AG09309 (cell line): ENCODE measurements around the gene M1AP.

Experiments used
- DNase-seq: peaks from one replicate; pipeline ENCODE4 v3.0.0-alpha.2; 2010; ENCODE audit warnings: low read depth
- H3K4me3 ChIP-seq: 2 replicates; pipeline ENCODE4 v1.5.1; 2011; ENCODE audit warnings: mild to moderate bottlenecking, low read depth, low read length, moderate library complexity; ENCODE audit not compliant: control insufficient read depth
- TF ChIP-seq, protein P1 (sequence below): IDR thresholded peaks from 2 replicates; pipeline ENCODE4 v1.5.1; 2011; ENCODE audit warnings: mild to moderate bottlenecking, low read depth, low read length, inconsistent platforms; ENCODE audit not compliant: insufficient read depth, control insufficient read depth; ENCODE audit errors: missing control alignments

The M1AP gene

DNA sequence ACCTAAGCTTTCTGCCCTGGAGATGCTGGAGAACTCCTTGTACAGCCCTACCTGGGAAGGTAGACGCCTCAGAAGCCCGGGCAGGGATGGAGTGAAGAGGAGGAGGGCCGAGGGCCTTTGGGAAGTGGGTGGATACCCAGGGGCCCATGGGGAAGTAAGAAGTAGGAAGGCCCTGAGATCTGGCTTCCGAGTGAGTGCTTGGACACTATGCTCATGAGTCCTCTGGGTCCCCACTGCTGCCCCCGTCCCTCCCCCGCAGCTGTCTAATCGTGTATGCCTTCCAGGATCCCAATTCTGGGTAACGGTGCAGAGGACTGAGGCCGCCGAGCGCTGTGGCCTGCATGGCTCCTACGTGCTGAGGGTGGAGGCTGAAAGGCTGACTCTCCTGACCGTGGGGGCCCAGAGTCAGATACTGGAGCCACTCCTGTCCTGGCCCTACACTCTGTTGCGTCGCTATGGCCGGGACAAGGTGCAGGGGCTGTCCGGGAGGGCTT, 92.5 kb downstream of the M1AP start:
- peak overlapping the region; percentile 94 for H3K4me3 ChIP-seq
- TF ChIP-seq, protein P1, sequence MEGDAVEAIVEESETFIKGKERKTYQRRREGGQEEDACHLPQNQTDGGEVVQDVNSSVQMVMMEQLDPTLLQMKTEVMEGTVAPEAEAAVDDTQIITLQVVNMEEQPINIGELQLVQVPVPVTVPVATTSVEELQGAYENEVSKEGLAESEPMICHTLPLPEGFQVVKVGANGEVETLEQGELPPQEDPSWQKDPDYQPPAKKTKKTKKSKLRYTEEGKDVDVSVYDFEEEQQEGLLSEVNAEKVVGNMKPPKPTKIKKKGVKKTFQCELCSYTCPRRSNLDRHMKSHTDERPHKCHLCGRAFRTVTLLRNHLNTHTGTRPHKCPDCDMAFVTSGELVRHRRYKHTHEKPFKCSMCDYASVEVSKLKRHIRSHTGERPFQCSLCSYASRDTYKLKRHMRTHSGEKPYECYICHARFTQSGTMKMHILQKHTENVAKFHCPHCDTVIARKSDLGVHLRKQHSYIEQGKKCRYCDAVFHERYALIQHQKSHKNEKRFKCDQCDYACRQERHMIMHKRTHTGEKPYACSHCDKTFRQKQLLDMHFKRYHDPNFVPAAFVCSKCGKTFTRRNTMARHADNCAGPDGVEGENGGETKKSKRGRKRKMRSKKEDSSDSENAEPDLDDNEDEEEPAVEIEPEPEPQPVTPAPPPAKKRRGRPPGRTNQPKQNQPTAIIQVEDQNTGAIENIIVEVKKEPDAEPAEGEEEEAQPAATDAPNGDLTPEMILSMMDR = no peak
- DNase-seq = no peak

DNA sequence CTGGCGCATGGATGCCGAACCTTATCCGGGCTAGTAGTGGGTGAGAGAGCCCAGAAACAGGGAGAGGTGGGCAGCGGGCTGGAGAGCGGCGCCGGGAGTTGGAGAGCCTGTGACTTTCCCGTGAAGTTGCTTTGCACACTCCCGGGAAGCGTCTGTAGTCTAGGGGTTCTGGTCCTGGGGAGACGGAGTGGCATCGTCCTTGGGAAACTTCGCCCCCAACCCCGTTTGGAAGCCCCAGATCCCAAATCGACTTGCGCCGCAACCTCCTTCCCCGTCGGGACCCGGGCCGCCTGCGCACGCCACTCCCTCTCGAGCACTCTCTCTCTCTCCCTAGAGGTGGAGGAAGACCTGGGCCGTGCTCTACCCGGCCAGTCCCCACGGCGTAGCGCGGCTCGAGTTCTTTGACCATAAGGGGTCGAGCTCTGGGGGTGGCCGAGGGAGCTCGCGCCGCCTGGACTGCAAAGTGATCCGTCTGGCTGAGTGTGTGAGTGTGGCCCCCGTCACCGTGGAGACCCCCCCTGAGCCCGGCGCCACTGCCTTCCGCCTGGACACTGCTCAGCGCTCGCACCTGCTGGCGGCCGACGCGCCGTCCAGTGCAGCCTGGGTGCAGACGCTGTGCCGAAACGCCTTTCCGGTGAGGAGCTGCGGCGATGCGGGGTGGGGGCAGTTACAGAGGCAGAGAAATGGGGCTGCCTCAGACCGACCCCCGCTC, 93.2 kb downstream of the M1AP start:
- H3K4me3 ChIP-seq = peak overlapping the region; percentile 94
- DNase-seq = no peak
- TF ChIP-seq, protein P1 = no peak

DNA sequence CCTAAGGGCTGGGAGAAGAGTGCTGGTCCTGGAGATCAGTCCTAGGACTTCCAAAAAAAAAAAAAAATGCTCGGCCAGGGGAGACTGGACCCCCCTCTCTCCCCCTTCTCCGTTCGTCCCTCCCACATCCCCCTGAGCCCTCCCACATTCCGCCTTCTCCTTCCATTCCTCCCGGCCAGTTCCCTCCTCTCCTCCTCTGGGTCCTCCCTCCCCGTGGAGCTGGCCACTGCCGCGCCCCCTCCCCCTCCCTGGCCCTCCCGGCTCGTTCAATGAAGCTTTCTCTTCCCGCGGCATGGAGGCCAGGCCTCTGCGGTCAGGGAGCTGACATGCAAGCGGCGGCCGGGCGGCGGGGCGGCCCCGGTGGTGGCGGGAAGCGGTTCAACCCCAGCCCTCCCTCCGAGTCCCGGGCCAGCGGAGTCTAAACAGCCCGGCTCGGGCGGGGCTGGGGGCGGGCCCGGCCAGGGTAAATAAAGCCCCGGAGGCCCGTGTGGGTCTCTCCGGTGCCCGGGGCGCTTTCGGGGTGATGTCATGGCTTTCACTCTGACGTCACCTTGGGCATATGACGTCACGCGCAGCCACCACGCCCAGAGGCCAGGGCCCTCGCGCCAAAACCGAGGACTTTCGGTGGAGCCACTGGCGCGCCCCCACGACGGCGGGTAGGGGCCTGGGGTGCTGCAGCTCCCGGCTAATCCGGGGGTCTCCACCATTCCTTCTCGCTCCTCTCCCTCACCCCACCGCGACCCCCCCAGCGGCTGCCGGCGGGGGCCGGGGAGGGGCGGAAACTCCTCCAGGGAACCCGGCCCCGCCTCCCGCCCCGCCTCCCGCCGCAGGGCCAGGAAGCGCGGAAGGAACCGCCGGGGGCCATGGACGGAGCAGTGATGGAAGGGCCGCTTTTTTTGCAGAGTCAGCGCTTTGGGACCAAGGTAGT, 94.0 kb downstream of the M1AP start, which contains the start of the genes DOK1 and LOXL3:
Gene DOK1 (plus strand): TSS at position 829 of the 928 bp plus-strand sequence. CDS start 35 bp downstream, at position 864.
Gene LOXL3 (minus strand): TSS at position 51 of the 928 bp plus-strand sequence. CDS start 1,308 bp downstream, outside the sequence.
- H3K4me3 ChIP-seq = peak within 1 kb of the TSS; percentile 94
- DNase-seq = no peak
- TF ChIP-seq, protein P1 = no peak

DNA sequence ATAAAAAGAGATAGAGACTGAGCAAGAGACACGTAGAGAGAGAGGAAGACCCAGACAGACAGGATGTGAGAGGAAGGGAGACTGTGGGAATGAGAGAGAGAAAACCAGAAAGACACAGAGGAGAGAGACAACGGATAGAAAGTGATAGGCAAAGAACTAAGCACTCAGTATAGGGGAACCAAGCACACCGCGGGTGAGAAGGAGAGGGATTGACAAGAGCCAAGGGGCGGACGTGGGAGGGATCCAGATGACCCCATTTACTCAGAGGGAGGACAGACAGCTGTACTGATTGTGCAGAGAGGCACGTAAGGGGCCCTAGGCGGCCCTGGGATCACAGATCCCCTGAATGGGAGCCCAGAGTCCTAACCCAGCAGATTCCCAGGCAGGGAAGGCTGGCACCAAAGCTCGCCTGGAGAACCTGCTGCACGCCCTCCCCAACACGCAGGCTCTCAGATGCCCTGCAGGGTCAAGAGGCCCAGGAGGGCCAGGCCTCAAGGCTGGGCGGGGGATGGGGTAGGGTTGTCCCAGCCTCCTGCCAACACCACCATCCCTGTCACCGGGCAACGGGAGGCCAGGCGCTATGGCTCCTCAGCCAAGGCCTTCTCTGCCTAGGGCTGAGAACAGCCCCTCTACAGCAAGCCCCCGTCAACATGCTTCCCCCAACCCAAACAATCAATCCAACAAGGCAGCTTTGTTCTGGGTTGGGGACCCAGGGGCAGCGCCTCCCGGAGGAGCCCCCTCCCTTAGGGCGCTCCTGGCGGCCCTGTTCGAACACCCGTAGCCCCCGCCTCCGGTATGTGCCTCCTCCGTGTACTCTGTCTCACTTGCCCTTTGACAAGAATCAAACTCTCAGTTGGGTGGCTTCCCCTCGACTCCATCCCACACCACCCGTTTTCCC, 95.0 kb downstream of the M1AP start:
- peak overlapping the region; percentile 94 for H3K4me3 ChIP-seq
- TF ChIP-seq, protein P1 = no peak
- DNase-seq = no peak

DNA sequence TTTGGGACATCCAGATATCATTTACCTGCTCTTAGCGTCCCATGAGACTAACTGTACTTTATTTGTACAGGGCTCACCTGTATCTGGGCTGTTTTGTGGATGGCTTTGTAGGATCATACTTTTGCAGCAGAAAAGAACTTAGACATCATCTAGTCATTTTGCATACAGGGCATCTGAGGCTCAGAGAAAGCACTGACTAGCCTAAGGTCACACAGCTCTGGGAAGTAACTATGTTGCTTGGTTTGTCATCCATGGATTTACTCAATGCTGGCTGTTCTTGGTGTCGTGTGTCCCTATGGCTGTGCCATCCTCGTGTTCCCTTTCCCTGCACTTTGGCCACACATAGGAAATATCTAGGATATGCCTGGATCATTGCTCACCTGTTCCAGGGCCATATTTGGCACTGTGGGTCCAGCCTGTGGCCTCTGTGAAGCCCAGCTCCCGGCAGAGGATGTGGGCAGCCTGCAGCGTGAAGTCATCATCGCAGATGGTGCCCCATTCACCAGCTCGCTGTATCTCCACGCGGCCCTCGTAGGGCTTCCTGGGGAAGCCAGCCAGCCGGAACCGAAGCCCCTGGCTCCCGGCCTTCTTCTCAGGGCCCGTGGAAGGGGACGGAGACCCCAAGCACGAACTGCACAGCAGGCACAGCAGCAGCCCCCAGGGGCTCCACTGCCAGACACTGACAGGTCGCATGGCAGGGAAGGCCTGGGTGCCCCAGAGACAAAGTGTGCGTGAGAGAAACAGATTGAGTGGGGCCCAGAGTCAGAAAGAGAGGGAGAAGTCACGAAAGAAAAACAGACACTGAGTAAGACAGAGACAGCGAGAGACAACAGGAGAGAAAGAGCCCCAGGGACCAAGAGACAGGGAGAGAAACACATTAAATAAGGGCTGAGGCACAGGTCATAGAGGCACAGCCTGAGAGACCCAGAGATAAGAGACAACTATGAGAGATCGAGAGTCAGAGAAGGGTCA, 95.9 kb downstream of the M1AP start:
- DNase-seq = no peak
- TF ChIP-seq, protein P1 = no peak
- H3K4me3 ChIP-seq = peak overlapping the region; percentile 94
